IMR-90 (cell line): Measurements from ENCODE around the gene ARHGDIA.

Experiments
- CEBPB ChIP-seq: IDR thresholded peaks from 2 replicates; pipeline ENCODE4 v1.6.1; 2012; ENCODE audit warnings: low read depth, low read length, improper control_type of control experiment
- CHD1 ChIP-seq: IDR thresholded peaks from 2 replicates; pipeline ENCODE4 v1.6.1; 2012; ENCODE audit warnings: low read depth, low read length, improper control_type of control experiment
- CTCF ChIP-seq: conservative IDR thresholded peaks from 2 replicates; pipeline ENCODE4 v1.5.1; 2012; ENCODE audit warnings: mild to moderate bottlenecking, low read depth, low read length, improper control_type of control experiment
- MAFK ChIP-seq: IDR thresholded peaks from 2 replicates; pipeline ENCODE4 v1.6.1; 2012; ENCODE audit warnings: low read depth, low read length, improper control_type of control experiment
- MAZ ChIP-seq: IDR thresholded peaks from 2 replicates; pipeline ENCODE4 v1.6.1; 2012; ENCODE audit warnings: low read depth, mild to moderate bottlenecking, low read length, improper control_type of control experiment, moderate library complexity, borderline replicate concordance
- MXI1 ChIP-seq: IDR thresholded peaks from 2 replicates; pipeline ENCODE4 v1.6.1; 2012; ENCODE audit warnings: low read depth, mild to moderate bottlenecking, low read length, moderate library complexity, borderline replicate concordance
- POLR2A ChIP-seq: IDR thresholded peaks from 2 replicates; pipeline ENCODE4 v1.6.1; 2012; ENCODE audit warnings: mild to moderate bottlenecking, low read depth, low read length
- RAD21 ChIP-seq: IDR thresholded peaks from 2 replicates; pipeline ENCODE4 v1.6.1; 2012; ENCODE audit warnings: low read length, improper control_type of control experiment
- RFX5 ChIP-seq: IDR thresholded peaks from 2 replicates; pipeline ENCODE4 v1.8.0; 2012; ENCODE audit warnings: low read depth, mild to moderate bottlenecking, low read length, moderate library complexity
- SMC3 ChIP-seq: fragments of 150-350 bp; IDR thresholded peaks from 2 replicates; pipeline ENCODE4 v1.6.1; 2016; ENCODE audit warnings: low read depth, mild to moderate bottlenecking, antibody characterized with exemption, low read length, moderate library complexity
- USF2 ChIP-seq: fragments of 150-350 bp; IDR thresholded peaks from 2 replicates; pipeline ENCODE4 v1.6.1; 2017; ENCODE audit warnings: mild to moderate bottlenecking, antibody characterized with exemption, low read length, low read depth

- TF ChIP-seq CTCF: no peak
- TF ChIP-seq CEBPB: no peak
- TF ChIP-seq POLR2A: no peak
- no peak for TF ChIP-seq USF2
- TF ChIP-seq RAD21: no peak
- TF ChIP-seq MXI1: no peak
- no peak for TF ChIP-seq RFX5
- TF ChIP-seq MAZ: no peak
- no peak for TF ChIP-seq MAFK
- no peak for TF ChIP-seq CHD1
- no peak for TF ChIP-seq SMC3
These were observed 14.3 kb upstream of the ARHGDIA start for GRCh38 chr17:81885454-81885853.
